Measurements from ENCODE around the gene CER1. TPM values are rescaled to one million over a fixed set of nuclear protein-coding genes. Genes with fewer than 3 reads are reported as not detected.
A peak's percentile ranks its signal among the peaks of the same experiment; 100 is the strongest.

CER1 gene
- total and polyA plus RNA-seq, 12 donors: 0.30 to 0.35 TPM; not detected in 10

DNA sequence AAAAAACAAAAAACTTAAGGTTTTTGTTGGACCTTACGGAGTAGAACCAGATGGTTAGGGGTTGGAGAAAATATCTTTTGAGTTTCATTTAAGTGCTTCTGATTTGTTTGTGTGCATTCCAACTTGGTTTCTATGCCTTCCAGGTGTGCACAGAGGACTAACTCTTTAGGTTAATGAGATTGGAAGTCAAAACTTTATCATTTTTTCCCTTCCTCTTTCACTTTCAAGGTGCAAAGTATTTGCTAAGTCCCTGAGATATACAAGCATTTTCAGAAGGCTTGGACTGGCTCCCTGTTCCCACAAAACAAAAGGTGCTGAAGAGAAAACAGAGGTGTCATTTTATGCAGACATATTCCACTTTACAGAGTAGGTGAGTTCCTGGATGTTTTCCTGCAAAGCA, 30.3 kb upstream of the CER1 start:
- intact Hi-C loops (cut with DNase I): no loop called here
- no peak for ATAC-seq
- no peaks in the 10 kb centered on the region for H3K9me3 ChIP-seq
- DNase-seq: no peak
- TF ChIP-seq, protein P1, sequence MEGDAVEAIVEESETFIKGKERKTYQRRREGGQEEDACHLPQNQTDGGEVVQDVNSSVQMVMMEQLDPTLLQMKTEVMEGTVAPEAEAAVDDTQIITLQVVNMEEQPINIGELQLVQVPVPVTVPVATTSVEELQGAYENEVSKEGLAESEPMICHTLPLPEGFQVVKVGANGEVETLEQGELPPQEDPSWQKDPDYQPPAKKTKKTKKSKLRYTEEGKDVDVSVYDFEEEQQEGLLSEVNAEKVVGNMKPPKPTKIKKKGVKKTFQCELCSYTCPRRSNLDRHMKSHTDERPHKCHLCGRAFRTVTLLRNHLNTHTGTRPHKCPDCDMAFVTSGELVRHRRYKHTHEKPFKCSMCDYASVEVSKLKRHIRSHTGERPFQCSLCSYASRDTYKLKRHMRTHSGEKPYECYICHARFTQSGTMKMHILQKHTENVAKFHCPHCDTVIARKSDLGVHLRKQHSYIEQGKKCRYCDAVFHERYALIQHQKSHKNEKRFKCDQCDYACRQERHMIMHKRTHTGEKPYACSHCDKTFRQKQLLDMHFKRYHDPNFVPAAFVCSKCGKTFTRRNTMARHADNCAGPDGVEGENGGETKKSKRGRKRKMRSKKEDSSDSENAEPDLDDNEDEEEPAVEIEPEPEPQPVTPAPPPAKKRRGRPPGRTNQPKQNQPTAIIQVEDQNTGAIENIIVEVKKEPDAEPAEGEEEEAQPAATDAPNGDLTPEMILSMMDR (IDR thresholded peaks at IDR 0.05): no peak
- no peaks in the 10 kb centered on the region for H3K27me3 ChIP-seq
- WGBS, 2 donors: 94 to 96% methylated on average over 1 of the region's 1 CpG
- no peak overlapping the region for H3K4me3 ChIP-seq
- H3K27ac ChIP-seq: no peak overlapping the region
- H3K4me1 ChIP-seq: peaks cover 0 to 8% (median 0%) of the 10 kb centered on the region in 9 donors
- no peaks in the 10 kb centered on the region for H3K36me3 ChIP-seq

DNA sequence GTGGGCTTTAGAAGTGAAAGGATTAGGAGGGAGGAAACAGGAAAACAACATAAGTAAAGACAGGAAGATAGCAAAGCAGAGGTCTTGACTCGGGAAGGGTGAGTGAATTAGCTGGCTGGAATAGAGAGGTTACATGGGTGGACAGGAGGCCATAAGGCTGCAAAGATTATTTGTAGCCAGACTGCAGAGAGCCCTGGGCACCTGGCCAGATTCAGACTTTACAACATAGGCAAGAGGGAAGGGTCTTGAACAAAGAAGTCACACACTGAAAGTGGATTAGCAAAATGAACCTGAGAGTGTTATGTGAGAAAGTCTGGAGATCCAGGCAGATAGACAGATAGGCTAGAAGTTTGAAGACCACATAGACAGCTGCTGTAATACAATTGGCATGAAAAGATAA, 29.7 kb upstream of the CER1 start:
- Histone ChIP-seq H3K9me3 (no peaks in the 10 kb centered on the region), H3K27me3 (no peaks in the 10 kb centered on the region), H3K27ac (no peak overlapping the region), H3K4me1 (peaks cover 0 to 8% (median 0%) of the 10 kb centered on the region in 9 donors), H3K36me3 (peaks cover 0 to under 1% (median 0%) of the 10 kb centered on the region in 9 donors), H3K4me3 (no peak overlapping the region)
- intact Hi-C loops (cut with DNase I): no loop called here
- ATAC-seq (peak in 3 of 8 donors; percentile 29 to 47 (median 29)), DNase-seq (no peak)
- TF ChIP-seq, protein P1 (IDR thresholded peaks at IDR 0.05): no peak
- WGBS, 2 donors: 22 to 24% methylated on average over 1 of the region's 1 CpG

DNA sequence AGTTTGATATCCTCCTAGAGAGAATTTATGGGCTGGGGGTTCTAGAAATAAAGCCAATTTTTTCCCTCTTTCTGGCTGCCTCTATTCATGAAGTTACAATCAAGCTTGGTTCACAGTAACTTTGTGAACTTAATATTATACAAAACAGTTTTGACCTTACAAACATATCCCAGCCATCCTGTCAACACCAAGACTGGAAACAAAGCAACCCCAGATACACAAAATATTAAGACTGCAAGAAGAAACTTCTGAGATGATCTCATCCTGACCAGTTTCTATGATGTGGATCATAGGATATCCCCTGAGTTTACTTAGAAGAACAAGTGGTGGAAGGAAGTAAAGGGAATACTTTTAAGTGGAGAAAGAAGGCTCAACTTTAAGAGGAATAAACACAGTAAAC, 28.3 kb upstream of the CER1 start:
- intact Hi-C loops (cut with DNase I): no loop called here

DNA sequence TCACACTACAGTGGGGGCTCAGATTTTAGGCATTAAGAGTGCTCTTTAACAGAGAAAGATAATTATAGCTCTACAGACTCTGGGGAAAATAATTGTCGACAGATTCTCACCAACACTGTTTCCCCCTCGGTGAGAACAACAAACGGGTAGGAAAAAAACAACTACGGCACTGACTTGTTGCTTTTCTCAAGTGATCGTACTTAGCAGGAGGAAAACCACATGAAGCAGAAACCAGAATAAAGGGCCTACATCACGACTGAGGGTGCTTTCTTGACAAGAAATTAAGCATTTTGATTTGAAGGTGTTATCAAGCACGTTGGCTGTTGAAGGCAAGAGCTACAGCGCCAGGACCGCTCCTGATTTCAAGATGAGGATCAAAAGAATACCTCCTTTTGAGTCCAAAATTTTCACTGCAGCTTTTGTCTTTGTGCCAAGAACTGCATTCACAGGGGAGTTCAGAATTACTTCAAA, 27.2 kb upstream of the CER1 start:
- intact Hi-C loops (cut with DNase I): no loop called here
- Histone ChIP-seq H3K9me3 (no peaks in the 10 kb centered on the region), H3K27me3 (no peaks in the 10 kb centered on the region), H3K36me3 (peaks cover 0 to 14% (median 0%) of the 10 kb centered on the region in 9 donors), H3K4me1 (peaks cover 0 to 8% (median 0%) of the 10 kb centered on the region in 9 donors), H3K4me3 (no peak overlapping the region), H3K27ac (no peak overlapping the region)
- no peak for DNase-seq
- TF ChIP-seq, protein P1 (IDR thresholded peaks at IDR 0.05): no peak
- 36 to 39% methylated on average over 9 of the region's 9 CpGs for WGBS, 2 donors
- ATAC-seq: no peak

More for the DNA sequence above, 28.3 kb upstream of the CER1 start:
- H3K4me3 ChIP-seq: no peak overlapping the region
- no peaks in the 10 kb centered on the region for H3K27me3 ChIP-seq
- peaks cover 0 to 14% (median 0%) of the 10 kb centered on the region in 9 donors for H3K36me3 ChIP-seq
- H3K4me1 ChIP-seq: peaks cover 0 to 8% (median 0%) of the 10 kb centered on the region in 9 donors
- TF ChIP-seq, protein P1 (IDR thresholded peaks at IDR 0.05): no peak
- DNase-seq: no peak
- no peaks in the 10 kb centered on the region for H3K9me3 ChIP-seq
- ATAC-seq: peak in 3 of 8 donors; percentile 42 to 63 (median 44)
- H3K27ac ChIP-seq: no peak overlapping the region

All from heart right ventricle (tissue), 16 donors.